SK-N-SH (cell line): Measurements from ENCODE around the gene CNST.

ENCODE experiments used
- MXI1 ChIP-seq: IDR thresholded peaks from 2 replicates; pipeline ENCODE4 v1.6.1; 2012; ENCODE audit warnings: mild to moderate bottlenecking, low read depth, low read length, improper control_type of control experiment
- POLR2AphosphoS5 ChIP-seq: IDR thresholded peaks from 2 replicates; pipeline ENCODE4 v1.6.1; 2012; ENCODE audit warnings: low read depth, low read length
- RAD21 ChIP-seq: IDR thresholded peaks from 2 replicates; pipeline ENCODE4 v1.6.1; 2012; ENCODE audit warnings: mild to moderate bottlenecking, low read length
- RFX5 ChIP-seq: IDR thresholded peaks from 2 replicates; pipeline ENCODE4 v1.6.1; 2012; ENCODE audit warnings: mild to moderate bottlenecking, improper control_type of control experiment, low read length
- TAF1 ChIP-seq: IDR thresholded peaks from 2 replicates; pipeline ENCODE4 v1.6.1; 2012; ENCODE audit warnings: low read depth, mild to moderate bottlenecking, low read length, moderate library complexity, borderline replicate concordance
- YY1 ChIP-seq: IDR thresholded peaks from 2 replicates; pipeline ENCODE4 v1.4.0; 2012; ENCODE audit warnings: low read depth, mild to moderate bottlenecking
- TF ChIP-seq, protein P1 (sequence below): IDR thresholded peaks from 2 replicates; pipeline ENCODE4 v1.4.0; 2012; ENCODE audit warnings: low read depth
- TF ChIP-seq, protein P2 (sequence below): IDR thresholded peaks from 2 replicates; pipeline ENCODE4 v1.6.1; 2012; ENCODE audit warnings: mild to moderate bottlenecking, low read depth, low read length, moderate library complexity
- TF ChIP-seq, protein P3 (sequence below): IDR thresholded peaks from 2 replicates; pipeline ENCODE4 v1.4.0; 2012; ENCODE audit warnings: low read depth, borderline replicate concordance
- TF ChIP-seq, protein P4 (sequence below): fragments of 200-600 bp; sonication (generic); IDR thresholded peaks from 2 replicates; pipeline ENCODE4 v1.6.1; 2017; ENCODE audit warnings: antibody characterized with exemption, mild to moderate bottlenecking, moderate library complexity

DNA sequence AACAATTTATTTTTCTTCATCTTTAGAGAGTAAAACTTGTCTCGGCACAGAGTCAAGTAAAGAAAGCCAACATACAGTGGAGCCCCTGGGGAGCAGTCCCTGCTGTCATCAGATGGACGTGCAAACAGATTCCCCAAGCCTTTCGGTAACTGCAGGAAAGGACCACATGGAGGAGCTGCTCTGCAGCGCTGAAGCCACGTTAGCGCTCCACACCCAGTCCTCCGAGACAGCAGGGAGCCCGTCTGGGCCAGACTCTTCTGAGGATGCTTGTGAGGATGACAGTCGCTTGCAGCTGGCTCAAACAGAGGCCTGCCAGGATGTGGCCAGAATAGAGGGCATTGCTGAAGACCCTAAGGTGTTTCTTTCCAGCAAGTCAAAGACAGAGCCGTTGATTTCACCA, 80.9 kb downstream of the CNST start:
- no peak for TF ChIP-seq RFX5
- TF ChIP-seq, protein P1, sequence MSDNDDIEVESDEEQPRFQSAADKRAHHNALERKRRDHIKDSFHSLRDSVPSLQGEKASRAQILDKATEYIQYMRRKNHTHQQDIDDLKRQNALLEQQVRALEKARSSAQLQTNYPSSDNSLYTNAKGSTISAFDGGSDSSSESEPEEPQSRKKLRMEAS = no peak
- no peak for TF ChIP-seq YY1
- TF ChIP-seq TAF1 = no peak
- TF ChIP-seq, protein P2, sequence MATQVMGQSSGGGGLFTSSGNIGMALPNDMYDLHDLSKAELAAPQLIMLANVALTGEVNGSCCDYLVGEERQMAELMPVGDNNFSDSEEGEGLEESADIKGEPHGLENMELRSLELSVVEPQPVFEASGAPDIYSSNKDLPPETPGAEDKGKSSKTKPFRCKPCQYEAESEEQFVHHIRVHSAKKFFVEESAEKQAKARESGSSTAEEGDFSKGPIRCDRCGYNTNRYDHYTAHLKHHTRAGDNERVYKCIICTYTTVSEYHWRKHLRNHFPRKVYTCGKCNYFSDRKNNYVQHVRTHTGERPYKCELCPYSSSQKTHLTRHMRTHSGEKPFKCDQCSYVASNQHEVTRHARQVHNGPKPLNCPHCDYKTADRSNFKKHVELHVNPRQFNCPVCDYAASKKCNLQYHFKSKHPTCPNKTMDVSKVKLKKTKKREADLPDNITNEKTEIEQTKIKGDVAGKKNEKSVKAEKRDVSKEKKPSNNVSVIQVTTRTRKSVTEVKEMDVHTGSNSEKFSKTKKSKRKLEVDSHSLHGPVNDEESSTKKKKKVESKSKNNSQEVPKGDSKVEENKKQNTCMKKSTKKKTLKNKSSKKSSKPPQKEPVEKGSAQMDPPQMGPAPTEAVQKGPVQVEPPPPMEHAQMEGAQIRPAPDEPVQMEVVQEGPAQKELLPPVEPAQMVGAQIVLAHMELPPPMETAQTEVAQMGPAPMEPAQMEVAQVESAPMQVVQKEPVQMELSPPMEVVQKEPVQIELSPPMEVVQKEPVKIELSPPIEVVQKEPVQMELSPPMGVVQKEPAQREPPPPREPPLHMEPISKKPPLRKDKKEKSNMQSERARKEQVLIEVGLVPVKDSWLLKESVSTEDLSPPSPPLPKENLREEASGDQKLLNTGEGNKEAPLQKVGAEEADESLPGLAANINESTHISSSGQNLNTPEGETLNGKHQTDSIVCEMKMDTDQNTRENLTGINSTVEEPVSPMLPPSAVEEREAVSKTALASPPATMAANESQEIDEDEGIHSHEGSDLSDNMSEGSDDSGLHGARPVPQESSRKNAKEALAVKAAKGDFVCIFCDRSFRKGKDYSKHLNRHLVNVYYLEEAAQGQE = no peak
- TF ChIP-seq, protein P3, sequence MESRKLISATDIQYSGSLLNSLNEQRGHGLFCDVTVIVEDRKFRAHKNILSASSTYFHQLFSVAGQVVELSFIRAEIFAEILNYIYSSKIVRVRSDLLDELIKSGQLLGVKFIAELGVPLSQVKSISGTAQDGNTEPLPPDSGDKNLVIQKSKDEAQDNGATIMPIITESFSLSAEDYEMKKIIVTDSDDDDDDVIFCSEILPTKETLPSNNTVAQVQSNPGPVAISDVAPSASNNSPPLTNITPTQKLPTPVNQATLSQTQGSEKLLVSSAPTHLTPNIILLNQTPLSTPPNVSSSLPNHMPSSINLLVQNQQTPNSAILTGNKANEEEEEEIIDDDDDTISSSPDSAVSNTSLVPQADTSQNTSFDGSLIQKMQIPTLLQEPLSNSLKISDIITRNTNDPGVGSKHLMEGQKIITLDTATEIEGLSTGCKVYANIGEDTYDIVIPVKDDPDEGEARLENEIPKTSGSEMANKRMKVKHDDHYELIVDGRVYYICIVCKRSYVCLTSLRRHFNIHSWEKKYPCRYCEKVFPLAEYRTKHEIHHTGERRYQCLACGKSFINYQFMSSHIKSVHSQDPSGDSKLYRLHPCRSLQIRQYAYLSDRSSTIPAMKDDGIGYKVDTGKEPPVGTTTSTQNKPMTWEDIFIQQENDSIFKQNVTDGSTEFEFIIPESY = no peak
- TF ChIP-seq, protein P4, sequence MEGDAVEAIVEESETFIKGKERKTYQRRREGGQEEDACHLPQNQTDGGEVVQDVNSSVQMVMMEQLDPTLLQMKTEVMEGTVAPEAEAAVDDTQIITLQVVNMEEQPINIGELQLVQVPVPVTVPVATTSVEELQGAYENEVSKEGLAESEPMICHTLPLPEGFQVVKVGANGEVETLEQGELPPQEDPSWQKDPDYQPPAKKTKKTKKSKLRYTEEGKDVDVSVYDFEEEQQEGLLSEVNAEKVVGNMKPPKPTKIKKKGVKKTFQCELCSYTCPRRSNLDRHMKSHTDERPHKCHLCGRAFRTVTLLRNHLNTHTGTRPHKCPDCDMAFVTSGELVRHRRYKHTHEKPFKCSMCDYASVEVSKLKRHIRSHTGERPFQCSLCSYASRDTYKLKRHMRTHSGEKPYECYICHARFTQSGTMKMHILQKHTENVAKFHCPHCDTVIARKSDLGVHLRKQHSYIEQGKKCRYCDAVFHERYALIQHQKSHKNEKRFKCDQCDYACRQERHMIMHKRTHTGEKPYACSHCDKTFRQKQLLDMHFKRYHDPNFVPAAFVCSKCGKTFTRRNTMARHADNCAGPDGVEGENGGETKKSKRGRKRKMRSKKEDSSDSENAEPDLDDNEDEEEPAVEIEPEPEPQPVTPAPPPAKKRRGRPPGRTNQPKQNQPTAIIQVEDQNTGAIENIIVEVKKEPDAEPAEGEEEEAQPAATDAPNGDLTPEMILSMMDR = peak; percentile 50
- TF ChIP-seq POLR2AphosphoS5 = no peak
- TF ChIP-seq RAD21 = peak; percentile 57
- TF ChIP-seq MXI1 = no peak
